ENCODE measurements around the gene MSRB3.

DNA sequence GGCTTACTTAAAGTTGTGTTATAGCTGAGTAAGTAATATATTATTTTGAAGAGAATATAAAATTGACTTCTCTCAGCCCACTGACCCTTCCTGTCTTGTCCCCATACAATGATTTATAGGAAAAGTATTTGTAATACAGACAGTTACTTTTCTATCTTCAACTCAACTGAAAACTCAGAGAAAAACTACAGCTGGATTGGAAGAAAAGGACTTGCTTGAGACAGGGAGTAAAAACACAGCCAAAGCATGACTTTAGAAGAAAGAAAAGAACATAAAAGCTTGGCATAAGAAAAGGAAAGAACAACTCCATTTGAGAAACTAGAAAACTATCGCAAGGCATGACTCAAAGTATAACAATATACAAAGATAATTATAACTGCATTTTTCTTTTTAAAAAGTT lies 57.5 kb downstream of the MSRB3 start:
- TF ChIP-seq, protein P1, sequence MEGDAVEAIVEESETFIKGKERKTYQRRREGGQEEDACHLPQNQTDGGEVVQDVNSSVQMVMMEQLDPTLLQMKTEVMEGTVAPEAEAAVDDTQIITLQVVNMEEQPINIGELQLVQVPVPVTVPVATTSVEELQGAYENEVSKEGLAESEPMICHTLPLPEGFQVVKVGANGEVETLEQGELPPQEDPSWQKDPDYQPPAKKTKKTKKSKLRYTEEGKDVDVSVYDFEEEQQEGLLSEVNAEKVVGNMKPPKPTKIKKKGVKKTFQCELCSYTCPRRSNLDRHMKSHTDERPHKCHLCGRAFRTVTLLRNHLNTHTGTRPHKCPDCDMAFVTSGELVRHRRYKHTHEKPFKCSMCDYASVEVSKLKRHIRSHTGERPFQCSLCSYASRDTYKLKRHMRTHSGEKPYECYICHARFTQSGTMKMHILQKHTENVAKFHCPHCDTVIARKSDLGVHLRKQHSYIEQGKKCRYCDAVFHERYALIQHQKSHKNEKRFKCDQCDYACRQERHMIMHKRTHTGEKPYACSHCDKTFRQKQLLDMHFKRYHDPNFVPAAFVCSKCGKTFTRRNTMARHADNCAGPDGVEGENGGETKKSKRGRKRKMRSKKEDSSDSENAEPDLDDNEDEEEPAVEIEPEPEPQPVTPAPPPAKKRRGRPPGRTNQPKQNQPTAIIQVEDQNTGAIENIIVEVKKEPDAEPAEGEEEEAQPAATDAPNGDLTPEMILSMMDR (conservative IDR thresholded peaks at IDR 0.05) = no peak
- TF ChIP-seq EZH2 (IDR thresholded peaks at IDR 0.05; ENCODE audit: low read depth) = no peak
